Body of pancreas (tissue), 4 donors: ENCODE results near the gene CST7.

Experiments
- POLR2A ChIP-seq, 3 donors: fragments of 450-650 bp; IDR thresholded peaks; one replicate each; pipeline ENCODE4 v1.6.1; 2016; ENCODE audit warnings: antibody characterized with exemption in 3 of 3, mild to moderate bottlenecking in 2 of 3
- TF ChIP-seq, protein P1 (sequence below), 7 experiments: fragments of 450-650 bp in 4 of 7; fragments of 200-600 bp in 3 of 7; sonication (generic) in 3 of 7; IDR thresholded peaks; one replicate each; pipeline ENCODE4 v1.5.1; 2016 to 2019; ENCODE audit warnings: antibody characterized with exemption in 7 of 7

DNA sequence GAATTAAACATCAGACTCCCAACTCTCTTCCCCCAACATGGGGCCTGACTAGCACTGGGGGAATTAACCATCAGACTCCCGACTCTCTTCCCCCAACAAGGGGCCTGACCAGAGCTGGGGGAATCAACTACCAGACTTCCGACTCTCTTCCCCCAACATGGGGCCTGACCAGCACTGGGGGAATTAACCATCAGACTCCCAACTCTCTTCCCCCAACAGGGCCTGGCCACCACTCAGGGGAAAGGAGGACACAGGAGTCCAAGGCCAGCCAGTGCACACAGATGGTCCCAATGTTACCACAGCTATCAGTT is 13.1 kb downstream of the CST7 start:
- TF ChIP-seq POLR2A (IDR thresholded peaks at IDR 0.05) = no peak
- TF ChIP-seq, protein P1, sequence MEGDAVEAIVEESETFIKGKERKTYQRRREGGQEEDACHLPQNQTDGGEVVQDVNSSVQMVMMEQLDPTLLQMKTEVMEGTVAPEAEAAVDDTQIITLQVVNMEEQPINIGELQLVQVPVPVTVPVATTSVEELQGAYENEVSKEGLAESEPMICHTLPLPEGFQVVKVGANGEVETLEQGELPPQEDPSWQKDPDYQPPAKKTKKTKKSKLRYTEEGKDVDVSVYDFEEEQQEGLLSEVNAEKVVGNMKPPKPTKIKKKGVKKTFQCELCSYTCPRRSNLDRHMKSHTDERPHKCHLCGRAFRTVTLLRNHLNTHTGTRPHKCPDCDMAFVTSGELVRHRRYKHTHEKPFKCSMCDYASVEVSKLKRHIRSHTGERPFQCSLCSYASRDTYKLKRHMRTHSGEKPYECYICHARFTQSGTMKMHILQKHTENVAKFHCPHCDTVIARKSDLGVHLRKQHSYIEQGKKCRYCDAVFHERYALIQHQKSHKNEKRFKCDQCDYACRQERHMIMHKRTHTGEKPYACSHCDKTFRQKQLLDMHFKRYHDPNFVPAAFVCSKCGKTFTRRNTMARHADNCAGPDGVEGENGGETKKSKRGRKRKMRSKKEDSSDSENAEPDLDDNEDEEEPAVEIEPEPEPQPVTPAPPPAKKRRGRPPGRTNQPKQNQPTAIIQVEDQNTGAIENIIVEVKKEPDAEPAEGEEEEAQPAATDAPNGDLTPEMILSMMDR (IDR thresholded peaks at IDR 0.05) = no peak
